ENCODE results near the gene DYNLT1. TPM values are rescaled to one million over a fixed set of nuclear protein-coding genes. Genes with fewer than 3 reads are reported as not detected.

The DYNLT1 gene
- total and polyA plus RNA-seq, 2 donors from 2014 or later, result 145 to 406 TPM

GRCh38 chr6:158686791-158687381 is 42.3 kb upstream of the DYNLT1 start:
- peaks cover 0 to 6% (median 0%) of the 10 kb centered on the region in 3 donors for H3K4me1 ChIP-seq (ENCODE audit: control insufficient read depth in 2 of 3, insufficient read depth in 2 of 3, low read depth in 1 of 3, low read length in 3 of 3)
- intact Hi-C loops (cut with DNase I), result no loop called here
- H3K4me3 ChIP-seq (ENCODE audit: low read length in 3 of 3), result no peak overlapping the region
- FAIRE-seq (no peak), DNase-seq (no peak)
- H3K9ac ChIP-seq (ENCODE audit: low read length in 3 of 3), result no peak overlapping the region
- no peaks in the 10 kb centered on the region for H3K9me3 ChIP-seq (ENCODE audit: control insufficient read depth in 2 of 3, insufficient read depth in 1 of 3, low read length in 3 of 3)
- H3K36me3 ChIP-seq (ENCODE audit: control insufficient read depth in 2 of 3, insufficient read depth in 3 of 3, low read length in 3 of 3), result no peaks in the 10 kb centered on the region
- TF ChIP-seq, protein P1, sequence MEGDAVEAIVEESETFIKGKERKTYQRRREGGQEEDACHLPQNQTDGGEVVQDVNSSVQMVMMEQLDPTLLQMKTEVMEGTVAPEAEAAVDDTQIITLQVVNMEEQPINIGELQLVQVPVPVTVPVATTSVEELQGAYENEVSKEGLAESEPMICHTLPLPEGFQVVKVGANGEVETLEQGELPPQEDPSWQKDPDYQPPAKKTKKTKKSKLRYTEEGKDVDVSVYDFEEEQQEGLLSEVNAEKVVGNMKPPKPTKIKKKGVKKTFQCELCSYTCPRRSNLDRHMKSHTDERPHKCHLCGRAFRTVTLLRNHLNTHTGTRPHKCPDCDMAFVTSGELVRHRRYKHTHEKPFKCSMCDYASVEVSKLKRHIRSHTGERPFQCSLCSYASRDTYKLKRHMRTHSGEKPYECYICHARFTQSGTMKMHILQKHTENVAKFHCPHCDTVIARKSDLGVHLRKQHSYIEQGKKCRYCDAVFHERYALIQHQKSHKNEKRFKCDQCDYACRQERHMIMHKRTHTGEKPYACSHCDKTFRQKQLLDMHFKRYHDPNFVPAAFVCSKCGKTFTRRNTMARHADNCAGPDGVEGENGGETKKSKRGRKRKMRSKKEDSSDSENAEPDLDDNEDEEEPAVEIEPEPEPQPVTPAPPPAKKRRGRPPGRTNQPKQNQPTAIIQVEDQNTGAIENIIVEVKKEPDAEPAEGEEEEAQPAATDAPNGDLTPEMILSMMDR (IDR thresholded peaks at IDR 0.05; ENCODE audit: borderline replicate concordance, extremely low read depth, insufficient read depth), result no peak
- H3K27ac ChIP-seq (ENCODE audit: low read depth in 2 of 2, low read length in 2 of 2), result no peak overlapping the region
- no peaks in the 10 kb centered on the region for H3K27me3 ChIP-seq (ENCODE audit: control insufficient read depth, insufficient read depth, low read length)

DNA sequence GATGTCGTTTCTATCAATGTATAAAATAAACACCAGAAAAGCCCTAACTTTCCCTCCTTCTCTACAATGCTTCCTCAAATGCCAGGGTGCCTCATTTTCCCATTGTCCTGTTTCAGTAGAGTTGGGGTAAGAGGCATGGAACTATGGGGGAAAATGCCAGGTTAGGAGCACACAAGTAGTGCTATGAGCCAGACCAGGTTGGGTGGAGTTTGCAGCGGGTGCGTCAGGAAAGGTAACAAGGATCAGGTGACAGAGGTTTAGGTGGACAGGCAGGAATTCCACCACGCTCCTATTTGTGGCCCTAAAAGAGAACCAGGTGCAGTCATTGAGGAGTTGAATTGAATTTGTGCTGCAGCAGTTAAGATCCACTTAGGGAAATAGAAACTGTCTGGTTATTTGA is 41.8 kb upstream of the DYNLT1 start:
- Histone ChIP-seq H3K9me3 (ENCODE audit: control insufficient read depth in 2 of 3, insufficient read depth in 1 of 3, low read length in 3 of 3) (no peaks in the 10 kb centered on the region), H3K27ac (ENCODE audit: low read depth in 2 of 2, low read length in 2 of 2) (no peak overlapping the region), H3K4me3 (ENCODE audit: low read length in 3 of 3) (no peak overlapping the region), H3K36me3 (ENCODE audit: control insufficient read depth in 2 of 3, insufficient read depth in 3 of 3, low read length in 3 of 3) (no peaks in the 10 kb centered on the region), H3K4me1 (ENCODE audit: control insufficient read depth in 2 of 3, insufficient read depth in 2 of 3, low read depth in 1 of 3, low read length in 3 of 3) (peaks cover 0 to 6% (median 0%) of the 10 kb centered on the region in 3 donors), H3K27me3 (ENCODE audit: control insufficient read depth, insufficient read depth, low read length) (no peaks in the 10 kb centered on the region), H3K9ac (ENCODE audit: low read length in 3 of 3) (no peak overlapping the region)
- TF ChIP-seq, protein P1 (IDR thresholded peaks at IDR 0.05; ENCODE audit: borderline replicate concordance, extremely low read depth, insufficient read depth), result no peak
- intact Hi-C loops (cut with DNase I), result no loop called here
- FAIRE-seq (no peak), DNase-seq (no peak)

GRCh38 chr6:158684745-158685324 is 40.3 kb upstream of the DYNLT1 start:
- Histone ChIP-seq H3K36me3 (ENCODE audit: control insufficient read depth in 2 of 3, insufficient read depth in 3 of 3, low read length in 3 of 3) (no peaks in the 10 kb centered on the region), H3K27me3 (ENCODE audit: control insufficient read depth, insufficient read depth, low read length) (no peaks in the 10 kb centered on the region), H3K4me3 (ENCODE audit: low read length in 3 of 3) (no peak overlapping the region), H3K4me1 (ENCODE audit: control insufficient read depth in 2 of 3, insufficient read depth in 2 of 3, low read depth in 1 of 3, low read length in 3 of 3) (peaks cover 0 to 6% (median 0%) of the 10 kb centered on the region in 3 donors), H3K9me3 (ENCODE audit: control insufficient read depth in 2 of 3, insufficient read depth in 1 of 3, low read length in 3 of 3) (no peaks in the 10 kb centered on the region), H3K27ac (ENCODE audit: low read depth in 2 of 2, low read length in 2 of 2) (no peak overlapping the region), H3K9ac (ENCODE audit: low read length in 3 of 3) (no peak overlapping the region)
- DNase-seq (no peak), FAIRE-seq (no peak)
- TF ChIP-seq, protein P1 (IDR thresholded peaks at IDR 0.05; ENCODE audit: borderline replicate concordance, extremely low read depth, insufficient read depth), result no peak
- intact Hi-C loops (cut with DNase I), result no loop called here
